K562 (cell line): ENCODE data around the gene SPON2. TPM values are rescaled to one million over a fixed set of nuclear protein-coding genes. Genes with fewer than 3 reads are reported as not detected.

Experiments used
- BRCA1 ChIP-seq, 2 experiments: fragments of 450-650 bp in 1 of 2; sonication (generic) in 1 of 2; formaldehyde crosslinking in 1 of 2; IDR thresholded peaks; 2 replicates each; pipeline versions ENCODE4 v1.5.0 to v1.6.1; 2017 to 2020; ENCODE audit warnings: mild to moderate bottlenecking in 1 of 2, missing genetic modification reagents in 1 of 2
- CREB3 ChIP-seq: fragments of 450-650 bp; conservative IDR thresholded peaks from 2 replicates; pipeline ENCODE4 v1.6.1; 2016; ENCODE audit warnings: missing genetic modification characterization, low read depth, mild to moderate bottlenecking, missing compliant biosample characterization, moderate library complexity
- E4F1 ChIP-seq: fragments of 250-450 bp; sonication (Bioruptor Pico); IDR thresholded peaks from 2 replicates; pipeline ENCODE4 v1.5.0; 2021; ENCODE audit warnings: mild to moderate bottlenecking, borderline replicate concordance
- EP400 ChIP-seq: fragments of 450-650 bp; IDR thresholded peaks from 2 replicates; pipeline ENCODE4 v1.6.1; 2017; ENCODE audit warnings: antibody characterized with exemption, mild to moderate bottlenecking, moderate library complexity
- FIP1L1 ChIP-seq: fragments of 200-400 bp; formaldehyde crosslinking; IDR thresholded peaks from 2 replicates; pipeline ENCODE4 v1.6.1; 2018; ENCODE audit warnings: mild to moderate bottlenecking, low read depth, low read length; ENCODE audit not compliant: poor library complexity, severe bottlenecking
- GABPB1 ChIP-seq: sonication (generic); formaldehyde crosslinking; IDR thresholded peaks from 2 replicates; pipeline ENCODE4 v1.8.0; 2022; ENCODE audit warnings: mild to moderate bottlenecking, missing genetic modification reagents
- GTF2A2 ChIP-seq: IDR thresholded peaks from 2 replicates; pipeline ENCODE4 v1.6.1; 2016; ENCODE audit warnings: mild to moderate bottlenecking, missing genetic modification characterization, missing compliant biosample characterization
- KLF10 ChIP-seq: fragments of 250-450 bp; sonication (Bioruptor Pico); IDR thresholded peaks from 2 replicates; pipeline ENCODE4 v1.6.1; 2021; ENCODE audit warnings: matching md5 sums
- NCOA1 ChIP-seq: fragments of 450-650 bp; IDR thresholded peaks from 2 replicates; pipeline ENCODE4 v1.6.1; 2016; ENCODE audit warnings: low read depth
- NR2C1 ChIP-seq, 2 experiments: fragments of 450-650 bp; IDR thresholded peaks; 2 replicates each; pipeline ENCODE4 v1.6.1; 2017; ENCODE audit warnings: mild to moderate bottlenecking in 2 of 2, antibody characterized with exemption in 1 of 2, inconsistent platforms in 1 of 2, missing compliant biosample characterization in 1 of 2, missing genetic modification characterization in 1 of 2
- POLR2A ChIP-seq: fragments of 450-650 bp; conservative IDR thresholded peaks from 2 replicates; pipeline ENCODE4 v1.6.1; 2016
- POLR3A ChIP-seq: IDR thresholded peaks from 2 replicates; pipeline ENCODE4 v1.6.1; 2011; ENCODE audit warnings: borderline replicate concordance, mild to moderate bottlenecking, moderate library complexity; ENCODE audit not compliant: insufficient read length, insufficient read depth; ENCODE audit errors: extremely low read depth
- TAF9B ChIP-seq: fragments of 450-650 bp; IDR thresholded peaks from 2 replicates; pipeline ENCODE4 v1.6.1; 2018; ENCODE audit warnings: mild to moderate bottlenecking; ENCODE audit not compliant: partially characterized antibody
- TCF3 ChIP-seq: sonication (generic); formaldehyde crosslinking; IDR thresholded peaks from 2 replicates; pipeline ENCODE4 v1.4.0; 2020; ENCODE audit warnings: mild to moderate bottlenecking, missing genetic modification reagents
- YBX1 ChIP-seq: fragments of 450-650 bp; IDR thresholded peaks from 2 replicates; pipeline ENCODE4 v1.7.1; 2016; ENCODE audit warnings: mild to moderate bottlenecking
- ZBTB7A ChIP-seq: IDR thresholded peaks from 2 replicates; pipeline ENCODE4 v1.6.1; 2011; ENCODE audit warnings: low read depth, mild to moderate bottlenecking, low read length, moderate library complexity, borderline replicate concordance; ENCODE audit not compliant: control insufficient read depth
- ZKSCAN8 ChIP-seq: fragments of 200-800 bp; sonication (Bioruptor generic); IDR thresholded peaks from 2 replicates; pipeline ENCODE4 v1.6.1; 2016; ENCODE audit warnings: missing genetic modification characterization, missing compliant biosample characterization
- ZNF146 ChIP-seq: IDR thresholded peaks from one replicate; pipeline ENCODE4 v1.6.1; 2018; ENCODE audit warnings: missing compliant biosample characterization; ENCODE audit not compliant: unreplicated experiment
- ZNF184 ChIP-seq: sonication (generic); formaldehyde crosslinking; IDR thresholded peaks from 2 replicates; pipeline ENCODE4 v1.5.0; 2020; ENCODE audit warnings: missing genetic modification reagents
- ZNF644 ChIP-seq: fragments of 200-800 bp; sonication (Bioruptor generic); IDR thresholded peaks from 2 replicates; pipeline ENCODE4 v1.6.1; 2016; ENCODE audit warnings: low read depth, missing genetic modification characterization, missing compliant biosample characterization
- polyA plus RNA-seq, 8 experiments: library from polyadenylated mRNA; depleted of rRNA in 4 of 8; stranded (reverse) in 5 of 8; unstranded in 3 of 8; fragments of >200 nt; fragmentation: Nextera tagmentation in 2 of 8; fragmentation: Illumina TruSeq in 1 of 8; extraction: Ambion mirVana in 2 of 8; extraction: Trizol in 1 of 8; gene quantifications; 2 replicates each; pipeline versions ENCODE4 v1.2.1 to v1.2.3, GENCODE V29; 2011 to 2014; ENCODE audit warnings: inconsistent platforms in 1 of 8, missing spikeins in 1 of 8
- total RNA-seq, 7 experiments: library from RNA; depleted of rRNA in 6 of 7; stranded (reverse); fragments of >200 nt in 6 of 7; fragmentation: Illumina TruSeq in 2 of 7; extraction: Trizol in 2 of 7; gene quantifications; 2 replicates each; pipeline versions ENCODE4 v1.2.1 to v1.2.3, GENCODE V29; 2011 to 2021; ENCODE audit warnings: low replicate concordance in 1 of 7
- TF ChIP-seq, protein P1 (sequence below): fragments of 450-650 bp; formaldehyde crosslinking; IDR thresholded peaks from 2 replicates; pipeline ENCODE4 v1.4.0; 2020; ENCODE audit warnings: mild to moderate bottlenecking, moderate library complexity
- TF ChIP-seq, protein P2 (sequence below): fragments of 450-650 bp; IDR thresholded peaks from 2 replicates; pipeline ENCODE4 v1.6.1; 2018; ENCODE audit warnings: mild to moderate bottlenecking, low read depth; ENCODE audit not compliant: partially characterized antibody

The SPON2 gene
- total and polyA plus RNA-seq, 9 of the 15 experiments (the other 6 are each of a cell fraction or from before 2014, with no cell fraction given) = 0.21 to 2.2 (median 0.83) TPM

DNA sequence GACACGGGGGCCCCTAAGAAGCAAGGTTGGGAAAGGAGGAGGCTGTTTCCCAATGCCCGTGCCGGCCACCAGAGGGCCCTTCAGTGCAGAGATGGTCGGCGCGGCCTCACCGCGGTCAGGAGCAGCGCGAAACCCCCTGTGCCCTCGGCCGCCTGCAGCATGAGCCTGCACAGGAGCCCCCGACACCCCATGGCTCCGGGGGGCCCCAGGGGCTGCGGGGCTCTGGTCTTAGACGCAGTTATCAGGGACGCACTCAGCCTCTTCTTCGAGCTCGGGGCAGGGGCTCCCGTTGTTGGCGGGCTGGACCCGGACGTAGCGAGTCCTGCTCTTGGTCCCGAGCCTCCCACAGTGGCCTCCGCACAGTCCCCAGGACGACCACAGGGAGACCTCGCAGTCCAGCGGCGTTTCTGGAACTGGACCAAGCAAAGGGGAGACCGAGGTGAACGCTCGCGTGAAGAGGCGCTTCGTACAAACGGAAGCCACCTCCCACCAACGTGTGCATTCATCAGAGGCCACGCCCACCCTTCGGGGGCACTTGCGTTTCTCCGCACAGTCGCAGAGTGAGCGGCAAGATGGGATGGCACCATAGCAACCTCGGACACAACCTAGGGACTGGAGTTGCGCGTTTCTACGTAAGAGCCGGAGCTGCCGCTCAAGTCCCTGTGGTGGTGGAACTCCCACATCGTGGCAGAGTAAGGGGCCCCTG is 5.0 kb downstream of the SPON2 start (continued):
- TF ChIP-seq, protein P1, sequence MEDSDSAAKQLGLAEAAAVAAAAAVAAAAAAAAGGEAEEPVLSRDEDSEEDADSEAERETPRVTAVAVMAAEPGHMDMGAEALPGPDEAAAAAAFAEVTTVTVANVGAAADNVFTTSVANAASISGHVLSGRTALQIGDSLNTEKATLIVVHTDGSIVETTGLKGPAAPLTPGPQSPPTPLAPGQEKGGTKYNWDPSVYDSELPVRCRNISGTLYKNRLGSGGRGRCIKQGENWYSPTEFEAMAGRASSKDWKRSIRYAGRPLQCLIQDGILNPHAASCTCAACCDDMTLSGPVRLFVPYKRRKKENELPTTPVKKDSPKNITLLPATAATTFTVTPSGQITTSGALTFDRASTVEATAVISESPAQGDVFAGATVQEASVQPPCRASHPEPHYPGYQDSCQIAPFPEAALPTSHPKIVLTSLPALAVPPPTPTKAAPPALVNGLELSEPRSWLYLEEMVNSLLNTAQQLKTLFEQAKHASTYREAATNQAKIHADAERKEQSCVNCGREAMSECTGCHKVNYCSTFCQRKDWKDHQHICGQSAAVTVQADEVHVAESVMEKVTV (CRISPR knock-in tag) = peak; percentile 53; the same call in 1 of the 2 replicates
- TF ChIP-seq, protein P2, sequence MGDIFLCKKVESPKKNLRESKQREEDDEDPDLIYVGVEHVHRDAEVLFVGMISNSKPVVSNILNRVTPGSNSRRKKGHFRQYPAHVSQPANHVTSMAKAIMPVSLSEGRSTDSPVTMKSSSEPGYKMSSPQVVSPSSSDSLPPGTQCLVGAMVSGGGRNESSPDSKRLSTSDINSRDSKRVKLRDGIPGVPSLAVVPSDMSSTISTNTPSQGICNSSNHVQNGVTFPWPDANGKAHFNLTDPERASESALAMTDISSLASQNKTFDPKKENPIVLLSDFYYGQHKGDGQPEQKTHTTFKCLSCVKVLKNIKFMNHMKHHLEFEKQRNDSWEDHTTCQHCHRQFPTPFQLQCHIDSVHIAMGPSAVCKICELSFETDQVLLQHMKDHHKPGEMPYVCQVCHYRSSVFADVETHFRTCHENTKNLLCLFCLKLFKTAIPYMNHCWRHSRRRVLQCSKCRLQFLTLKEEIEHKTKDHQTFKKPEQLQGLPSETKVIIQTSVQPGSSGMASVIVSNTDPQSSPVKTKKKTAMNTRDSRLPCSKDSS = no peak
- TF ChIP-seq TAF9B = no peak
- no peak for TF ChIP-seq POLR3A
- peak; percentile 74 for TF ChIP-seq GABPB1 (CRISPR knock-in tag)
- no peak for TF ChIP-seq ZNF184 (CRISPR knock-in tag)
- no peak for TF ChIP-seq TCF3 (CRISPR knock-in tag)
- TF ChIP-seq BRCA1 (IDR thresholded peaks at IDR 0.05) = no peak
- no peak for TF ChIP-seq BRCA1 (CRISPR knock-in tag; IDR thresholded peaks at IDR 0.05)
- no peak for TF ChIP-seq E4F1 (CRISPR knock-in tag)
- no peak for TF ChIP-seq ZNF644 (tag)
- TF ChIP-seq POLR2A = no peak; the same call in none of the 2 replicates
- no peak; the same call in 1 of the 2 replicates for TF ChIP-seq CREB3 (tag)
- TF ChIP-seq NR2C1 (IDR thresholded peaks at IDR 0.05) = no peak
- no peak for TF ChIP-seq NR2C1 (tag; IDR thresholded peaks at IDR 0.05)
- no peak for TF ChIP-seq ZNF146 (CRISPR knock-in tag)
- TF ChIP-seq NCOA1 = no peak
- TF ChIP-seq ZBTB7A = peak; percentile 83
- no peak for TF ChIP-seq KLF10
- TF ChIP-seq GTF2A2 (tag) = no peak
- no peak for TF ChIP-seq YBX1
- no peak for TF ChIP-seq ZKSCAN8
- TF ChIP-seq FIP1L1 = peak; percentile 55
- TF ChIP-seq EP400 = peak; percentile 54
